ENCODE measurements around the gene ST6GALNAC6.

ST6GALNAC6 gene

DNA sequence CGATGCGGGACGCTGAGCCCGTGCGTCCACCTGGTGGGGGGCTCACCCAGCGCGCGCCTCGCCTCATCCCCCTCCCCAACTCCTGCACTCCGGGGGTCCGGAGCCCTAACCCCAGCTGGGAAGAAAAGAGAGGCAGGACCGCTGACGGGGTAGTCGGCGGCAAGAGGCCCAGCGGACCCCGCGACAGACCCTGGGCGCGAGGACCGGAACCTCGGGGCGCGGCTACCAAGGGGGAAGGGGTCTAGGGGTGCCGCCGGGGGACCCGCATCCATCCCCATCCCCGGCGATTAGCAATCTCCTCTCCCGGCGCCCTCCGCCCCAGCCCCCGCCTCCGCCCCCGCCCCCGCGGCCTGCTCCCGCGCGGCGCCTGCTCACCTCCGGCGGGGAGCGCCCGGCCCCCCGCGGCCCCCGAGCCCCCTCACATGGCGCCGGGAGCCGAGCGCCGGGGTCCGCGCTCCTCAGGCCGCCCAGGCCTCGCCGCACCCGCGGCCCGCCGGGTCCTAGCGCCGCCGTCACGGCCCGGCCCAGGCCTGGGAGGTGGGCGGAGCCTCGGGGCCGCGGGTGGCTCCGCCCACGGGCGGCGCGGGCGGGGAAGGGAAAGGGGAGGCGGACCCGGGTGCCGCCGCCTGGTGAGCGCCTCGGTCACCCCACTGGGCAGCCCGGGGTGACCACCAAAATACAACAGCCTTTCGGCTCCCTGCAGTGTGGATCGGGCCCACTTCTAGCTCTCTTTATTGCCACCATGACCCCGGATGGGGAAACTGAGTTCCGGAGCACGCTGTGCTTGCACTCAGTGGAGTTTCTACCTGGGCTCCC is at the start of gene ST6GALNAC6:
Gene ST6GALNAC6 (minus strand): TSS at position 476 of the 816 bp plus-strand sequence. CDS start 1,622 bp downstream, outside the sequence.
- Mint-ChIP-seq H3K27me3 (no peaks in the 10 kb centered on the region), H3K9me3 (no peaks in the 10 kb centered on the region), H3K4me3 (peak within 1 kb of the TSS; percentile 84), H3K27ac (peak within 1 kb of the TSS; percentile 88), H3K36me3 (ENCODE audit: low read depth) (peaks cover 44% of the 10 kb centered on the region), H3K4me1 (ENCODE audit: low read depth) (peaks cover 41% of the 10 kb centered on the region)
- DNase-seq = peak; percentile 87

DNA sequence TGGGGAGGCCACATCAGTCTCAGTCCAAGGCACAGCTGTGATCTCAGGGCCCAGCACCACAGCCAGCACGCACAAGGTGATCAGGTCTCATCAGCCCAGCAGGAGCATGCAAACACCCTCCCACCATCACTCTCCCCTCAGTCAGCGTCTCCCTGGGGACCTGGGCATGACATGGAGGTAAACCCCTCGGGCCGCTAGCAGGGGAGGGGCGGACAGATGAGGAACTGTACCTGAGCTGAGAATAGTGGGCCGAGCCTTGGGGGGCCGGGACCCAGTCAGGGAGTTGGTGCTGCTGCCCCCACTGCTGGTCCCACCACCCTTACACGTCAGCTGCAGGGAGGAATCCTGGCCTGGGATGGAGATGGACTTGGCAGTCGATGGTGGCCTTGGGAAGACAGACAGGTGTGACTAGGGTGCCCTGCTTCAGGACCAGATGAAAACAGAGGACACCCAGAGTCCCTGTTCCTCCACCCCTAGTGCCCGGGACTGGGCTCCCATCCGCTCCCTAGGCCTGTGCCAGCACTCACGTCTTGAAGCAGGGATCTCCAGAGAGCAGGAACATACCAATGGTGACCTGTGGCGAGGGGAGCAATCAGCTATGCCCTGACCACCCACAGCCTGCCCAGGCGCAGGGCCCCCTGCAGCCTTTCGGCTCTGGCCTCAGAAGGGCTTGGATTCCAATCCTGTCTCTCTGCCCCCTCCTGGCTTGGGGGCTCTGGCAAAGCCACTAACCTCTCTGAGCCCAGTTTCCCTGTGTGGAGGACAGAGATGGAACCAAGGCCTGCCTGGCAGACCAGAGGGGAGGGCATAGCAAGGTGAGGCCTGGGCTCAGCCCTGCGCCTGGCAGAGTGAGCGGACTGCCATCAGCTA is 48.7 kb upstream of the ST6GALNAC6 start:
- Mint-ChIP-seq H3K36me3 (ENCODE audit: low read depth) (peaks cover 72% of the 10 kb centered on the region), H3K27me3 (no peaks in the 10 kb centered on the region), H3K27ac (peak overlapping the region; percentile 45), H3K4me3 (no peak overlapping the region), H3K9me3 (no peaks in the 10 kb centered on the region), H3K4me1 (ENCODE audit: low read depth) (peaks cover 72% of the 10 kb centered on the region)
- no peak for DNase-seq

DNA sequence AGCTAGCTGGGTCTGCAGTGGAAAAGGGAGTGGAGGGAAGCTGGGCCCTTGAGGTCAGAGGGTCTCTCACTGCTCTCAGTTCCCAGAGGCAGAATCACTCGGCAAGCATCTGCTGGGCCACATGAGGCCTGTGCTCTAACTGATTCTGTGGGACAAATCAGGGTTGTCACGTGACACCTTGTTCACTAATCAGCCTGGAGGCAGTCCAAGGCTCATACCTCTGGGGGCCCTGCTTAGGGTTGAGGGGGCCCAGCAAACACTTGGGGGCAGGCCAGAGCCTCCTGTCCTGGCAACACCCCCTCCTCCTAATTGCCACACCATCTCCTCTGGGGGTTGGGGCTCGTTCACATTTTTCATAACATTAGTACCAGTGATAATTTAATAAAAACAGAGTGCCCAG is 47.3 kb upstream of the ST6GALNAC6 start:
- peak overlapping the region; percentile 79 for H3K27ac Mint-ChIP-seq

DNA sequence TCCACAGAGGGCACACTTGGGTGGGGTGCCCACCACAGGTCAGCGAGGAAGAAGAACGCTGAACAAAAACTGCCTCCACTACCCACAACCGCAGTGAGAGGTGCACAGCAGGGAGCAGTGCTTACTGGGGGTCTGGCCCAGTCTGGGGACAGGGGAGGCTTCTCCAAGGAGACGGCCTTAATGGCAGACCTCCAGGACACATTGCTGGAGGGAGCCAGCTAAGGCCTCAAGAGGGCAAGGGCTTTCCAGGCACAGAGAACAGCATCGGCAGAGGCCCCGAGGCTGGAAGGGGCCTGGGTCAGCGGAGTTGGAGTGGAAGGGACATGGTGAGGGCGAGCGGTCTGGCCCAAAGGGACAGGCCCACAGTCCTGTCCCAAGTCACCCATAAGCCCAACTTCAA is 46.5 kb upstream of the ST6GALNAC6 start:
- Mint-ChIP-seq H3K27me3 (no peaks in the 10 kb centered on the region), H3K27ac (peak overlapping the region; percentile 79), H3K4me1 (ENCODE audit: low read depth) (peaks cover 58% of the 10 kb centered on the region), H3K4me3 (no peak overlapping the region), H3K9me3 (no peaks in the 10 kb centered on the region), H3K36me3 (ENCODE audit: low read depth) (peaks cover 82% of the 10 kb centered on the region)
- no peak for DNase-seq

More for the DNA sequence above, 47.3 kb upstream of the ST6GALNAC6 start:
- Mint-ChIP-seq H3K4me1 (ENCODE audit: low read depth) (peaks cover 64% of the 10 kb centered on the region), H3K9me3 (no peaks in the 10 kb centered on the region), H3K27me3 (no peaks in the 10 kb centered on the region), H3K4me3 (no peak overlapping the region), H3K36me3 (ENCODE audit: low read depth) (peaks cover 79% of the 10 kb centered on the region)
- no peak for DNase-seq

DNA sequence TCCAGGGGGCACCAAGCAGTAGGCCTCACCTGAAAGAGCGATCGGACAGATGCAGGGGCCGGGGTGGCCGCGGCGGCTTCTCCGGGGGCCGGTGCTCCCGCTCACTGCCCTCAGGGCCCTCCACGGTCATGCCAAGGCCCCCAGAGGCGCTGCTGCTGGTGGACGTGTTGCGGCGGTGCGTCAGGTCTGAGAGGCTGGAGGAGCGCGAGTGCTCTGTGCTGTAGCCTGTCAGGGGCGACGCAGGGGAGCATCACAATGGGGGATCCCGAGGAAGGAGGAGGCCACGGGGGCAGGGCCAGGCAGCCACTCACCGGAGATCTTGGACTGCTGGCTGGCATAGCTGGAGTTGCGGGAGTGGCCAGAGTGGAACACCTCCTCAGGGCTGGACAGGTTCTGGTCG is 45.9 kb upstream of the ST6GALNAC6 start:
- Mint-ChIP-seq H3K4me1 (ENCODE audit: low read depth) (peaks cover 52% of the 10 kb centered on the region), H3K36me3 (ENCODE audit: low read depth) (peaks cover 82% of the 10 kb centered on the region)

GRCh38 chr9:127944586-127945218 is 45.3 kb upstream of the ST6GALNAC6 start:
- Mint-ChIP-seq H3K4me3 (no peak overlapping the region), H3K27me3 (no peaks in the 10 kb centered on the region), H3K9me3 (no peaks in the 10 kb centered on the region), H3K36me3 (ENCODE audit: low read depth) (peaks cover 84% of the 10 kb centered on the region), H3K4me1 (ENCODE audit: low read depth) (peaks cover 46% of the 10 kb centered on the region), H3K27ac (peak overlapping the region; percentile 9)
- DNase-seq = no peak

More for the DNA sequence above, 45.9 kb upstream of the ST6GALNAC6 start:
- no peaks in the 10 kb centered on the region for H3K27me3 Mint-ChIP-seq
- H3K4me3 Mint-ChIP-seq = no peak overlapping the region
- no peak for DNase-seq
- H3K27ac Mint-ChIP-seq = peak overlapping the region; percentile 9
- no peaks in the 10 kb centered on the region for H3K9me3 Mint-ChIP-seq

DNA sequence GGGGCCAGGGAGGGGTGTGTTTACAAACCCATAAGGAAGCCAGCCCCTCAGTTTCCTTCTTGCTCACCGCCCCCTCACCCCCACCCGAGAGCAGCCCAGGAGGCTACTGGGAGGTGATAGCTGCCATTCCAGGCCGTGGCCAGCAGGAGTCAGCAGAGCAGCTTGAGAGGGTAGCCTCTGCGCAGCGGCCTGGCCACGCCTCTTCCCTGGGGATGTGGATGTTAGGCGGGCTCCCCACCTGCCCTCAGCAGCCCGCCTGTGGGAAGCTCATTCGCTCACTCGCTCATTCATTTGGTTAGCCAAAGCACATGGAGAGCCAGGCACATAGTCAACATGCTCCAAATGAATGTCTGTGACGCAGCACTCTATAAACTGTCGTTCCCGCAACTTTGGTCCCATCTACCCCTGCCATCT is 44.3 kb upstream of the ST6GALNAC6 start:
- Mint-ChIP-seq H3K27ac (peak overlapping the region; percentile 74), H3K27me3 (no peaks in the 10 kb centered on the region), H3K36me3 (ENCODE audit: low read depth) (peaks cover 85% of the 10 kb centered on the region), H3K9me3 (no peaks in the 10 kb centered on the region), H3K4me1 (ENCODE audit: low read depth) (peaks cover 43% of the 10 kb centered on the region), H3K4me3 (no peak overlapping the region)
- peak; percentile 88 for DNase-seq

- Mint-ChIP-seq H3K27me3 (no peaks in the 10 kb centered on the region), H3K4me3 (no peak overlapping the region), H3K27ac (peak overlapping the region; percentile 74), H3K4me1 (ENCODE audit: low read depth) (peaks cover 43% of the 10 kb centered on the region), H3K36me3 (ENCODE audit: low read depth) (peaks cover 80% of the 10 kb centered on the region), H3K9me3 (no peaks in the 10 kb centered on the region)
- DNase-seq = no peak
Measured at GRCh38 chr9:127943011-127943662, 43.7 kb upstream of the ST6GALNAC6 start.

DNA sequence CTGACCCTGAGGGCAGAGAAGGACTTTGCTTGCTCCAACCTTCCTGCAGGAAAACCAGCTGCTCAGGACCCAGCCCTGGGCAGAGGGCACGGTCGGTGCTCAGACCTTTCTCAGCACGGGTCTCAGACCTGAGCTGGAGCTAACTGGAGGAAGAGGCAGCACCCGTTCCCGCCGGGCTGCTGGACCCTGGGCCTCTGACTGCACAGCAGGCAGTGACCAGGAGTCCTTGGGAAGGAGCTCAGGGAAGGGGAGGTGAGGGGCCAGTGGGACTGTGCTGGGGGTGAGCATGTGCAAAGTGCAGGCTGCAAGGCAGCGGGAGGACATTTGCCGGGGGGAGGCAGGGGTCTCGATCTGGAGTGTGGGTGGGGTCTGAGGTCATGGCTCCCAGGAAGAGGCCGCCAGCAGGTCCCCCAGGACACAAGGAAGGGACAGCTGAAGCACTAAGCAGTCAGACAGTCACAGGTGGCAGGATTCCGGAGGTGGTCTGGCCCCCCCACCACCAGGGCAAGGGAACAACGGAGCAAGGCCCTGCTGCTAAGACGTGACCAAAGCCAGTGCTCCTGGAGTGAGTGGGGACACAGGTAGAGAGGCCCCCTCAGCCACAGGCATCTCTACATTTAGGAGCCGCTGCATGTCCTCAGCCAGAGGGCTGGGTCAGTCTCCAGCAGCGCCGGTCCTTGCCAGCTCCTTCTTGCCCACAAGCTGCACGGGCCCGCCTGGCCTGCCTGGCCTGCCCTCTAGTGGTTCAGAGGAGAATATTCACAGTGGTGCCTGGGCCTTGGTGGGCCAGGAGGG is 43.0 kb upstream of the ST6GALNAC6 start:
- H3K4me3 Mint-ChIP-seq = no peak overlapping the region
- peaks cover 41% of the 10 kb centered on the region for H3K4me1 Mint-ChIP-seq (ENCODE audit: low read depth)
- peaks cover 78% of the 10 kb centered on the region for H3K36me3 Mint-ChIP-seq (ENCODE audit: low read depth)
- peak overlapping the region; percentile 74 for H3K27ac Mint-ChIP-seq
- DNase-seq = peak; percentile 72
- H3K9me3 Mint-ChIP-seq = no peaks in the 10 kb centered on the region
- H3K27me3 Mint-ChIP-seq = no peaks in the 10 kb centered on the region

DNA sequence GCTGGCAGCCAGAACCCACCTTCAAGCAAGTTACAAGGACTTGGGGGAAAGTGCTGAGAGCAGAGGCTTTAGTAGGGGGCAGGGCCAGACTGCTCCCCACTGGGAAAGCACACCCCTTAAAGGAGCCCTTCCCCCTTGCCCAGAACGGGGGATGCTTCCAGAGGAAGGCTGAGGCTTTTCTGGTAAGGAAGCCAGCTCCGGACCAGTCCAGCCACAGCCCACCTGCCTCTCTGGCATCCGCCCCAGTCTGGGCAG is 42.5 kb upstream of the ST6GALNAC6 start:
- H3K36me3 Mint-ChIP-seq (ENCODE audit: low read depth) = peaks cover 79% of the 10 kb centered on the region
- no peak overlapping the region for H3K27ac Mint-ChIP-seq
- H3K4me1 Mint-ChIP-seq (ENCODE audit: low read depth) = peaks cover 42% of the 10 kb centered on the region

GRCh38 chr9:127941062-127941960 is 41.9 kb upstream of the ST6GALNAC6 start:
- no peaks in the 10 kb centered on the region for H3K27me3 Mint-ChIP-seq
- peaks cover 81% of the 10 kb centered on the region for H3K36me3 Mint-ChIP-seq (ENCODE audit: low read depth)

More for the DNA sequence above, 42.5 kb upstream of the ST6GALNAC6 start:
- Mint-ChIP-seq H3K9me3 (no peaks in the 10 kb centered on the region), H3K27me3 (no peaks in the 10 kb centered on the region), H3K4me3 (no peak overlapping the region)
- DNase-seq = no peak

DNA sequence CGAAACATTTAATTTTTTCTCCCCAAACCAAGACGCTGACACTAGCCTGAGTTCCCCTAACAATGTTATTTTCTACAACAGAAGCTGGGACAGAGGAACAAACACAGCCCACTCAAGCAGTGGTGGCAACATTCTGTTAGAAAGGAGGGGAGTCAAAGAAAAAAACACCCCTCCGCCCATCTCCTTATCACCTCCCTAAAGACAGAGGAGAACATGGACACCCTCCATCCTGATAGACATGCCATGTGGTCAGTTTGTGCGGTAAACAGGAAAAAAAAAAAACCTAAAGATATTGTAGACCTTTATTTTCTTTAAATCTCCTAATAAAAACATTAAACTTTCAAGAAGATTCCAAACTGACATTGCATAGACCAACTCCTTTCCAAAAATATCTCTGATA is 41.2 kb upstream of the ST6GALNAC6 start:
- H3K4me3 Mint-ChIP-seq = no peak overlapping the region
- no peaks in the 10 kb centered on the region for H3K27me3 Mint-ChIP-seq
- H3K27ac Mint-ChIP-seq = peak overlapping the region; percentile 3
- no peak for DNase-seq
- H3K9me3 Mint-ChIP-seq = no peaks in the 10 kb centered on the region
- H3K36me3 Mint-ChIP-seq (ENCODE audit: low read depth) = peaks cover 84% of the 10 kb centered on the region
- peaks cover 51% of the 10 kb centered on the region for H3K4me1 Mint-ChIP-seq (ENCODE audit: low read depth)

More at GRCh38 chr9:127941062-127941960, 41.9 kb upstream of the ST6GALNAC6 start:
- Mint-ChIP-seq H3K4me3 (no peak overlapping the region), H3K4me1 (ENCODE audit: low read depth) (peaks cover 44% of the 10 kb centered on the region), H3K9me3 (no peaks in the 10 kb centered on the region), H3K27ac (no peak overlapping the region)
- DNase-seq = no peak

DNA sequence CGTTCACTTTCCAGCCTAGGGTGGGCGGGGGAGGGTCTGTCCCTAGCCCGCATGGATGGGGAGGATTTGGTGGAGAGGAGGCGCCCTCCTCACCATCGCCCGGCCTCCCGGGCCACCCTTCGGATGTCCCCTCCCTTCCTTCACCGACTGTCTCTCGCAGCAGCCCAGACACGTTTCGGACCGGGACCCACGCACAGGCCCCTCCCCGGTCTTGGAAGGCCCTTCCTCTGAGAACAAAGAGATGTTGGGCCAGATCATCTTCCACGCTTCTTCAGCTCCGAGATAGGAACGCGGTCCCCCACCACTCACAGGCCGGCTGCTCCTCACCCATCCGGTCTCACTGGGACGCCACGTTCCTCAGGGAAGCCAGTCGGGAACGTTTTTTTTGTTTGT is 38.9 kb upstream of the ST6GALNAC6 start:
- H3K27ac Mint-ChIP-seq = peak overlapping the region; percentile 79
- H3K4me3 Mint-ChIP-seq = peak overlapping the region; percentile 34
- no peaks in the 10 kb centered on the region for H3K27me3 Mint-ChIP-seq
- H3K36me3 Mint-ChIP-seq (ENCODE audit: low read depth) = peaks cover 84% of the 10 kb centered on the region
- H3K9me3 Mint-ChIP-seq = no peaks in the 10 kb centered on the region
- peaks cover 49% of the 10 kb centered on the region for H3K4me1 Mint-ChIP-seq (ENCODE audit: low read depth)
- no peak for DNase-seq

Measured in activated T-cell treated with anti-CD3 and anti-CD28 coated beads, Interleukin-2, amount 50 U/mL, for 24 hours (primary cell).